Smooth muscle cell (in vitro differentiated cells): ENCODE results near the gene TGFA. TPM values are rescaled to one million over a fixed set of nuclear protein-coding genes. Genes with fewer than 3 reads are reported as not detected.

ENCODE experiments used
- DNase-seq: peaks from one replicate; lab custom pipeline; 2025; ENCODE audit not compliant: unreplicated experiment; lab: John Stamatoyannopoulos, UW
- H2AFZ ChIP-seq: fragments of 200-600 bp; sonication (generic); 2 replicates; pipeline ENCODE4 v1.6.0; 2016; ENCODE audit warnings: antibody characterized with exemption, low read depth, mild to moderate bottlenecking
- H3F3A ChIP-seq: fragments of 200-600 bp; sonication (generic); 2 replicates; pipeline ENCODE4 v1.6.0; 2017; ENCODE audit warnings: antibody characterized with exemption, low read depth
- H3K27ac ChIP-seq: fragments of 200-600 bp; sonication (generic); 2 replicates; pipeline ENCODE4 v1.5.1; 2016; ENCODE audit warnings: low read depth, mild to moderate bottlenecking
- H3K27me3 ChIP-seq: fragments of 200-600 bp; sonication (generic); 2 replicates; pipeline ENCODE4 v1.6.1; 2016; ENCODE audit warnings: low read depth, mild to moderate bottlenecking
- H3K36me3 ChIP-seq: fragments of 200-600 bp; sonication (generic); 2 replicates; pipeline ENCODE4 v1.5.1; 2016; ENCODE audit warnings: low read depth
- H3K4me1 ChIP-seq: fragments of 200-600 bp; sonication (generic); 2 replicates; pipeline ENCODE4 v1.5.1; 2016; ENCODE audit warnings: low read depth
- H3K4me2 ChIP-seq: fragments of 200-600 bp; sonication (generic); 2 replicates; pipeline ENCODE4 v1.6.0; 2016; ENCODE audit warnings: mild to moderate bottlenecking
- H3K4me3 ChIP-seq: fragments of 200-600 bp; sonication (generic); 2 replicates; pipeline ENCODE4 v1.5.1; 2016; ENCODE audit warnings: mild to moderate bottlenecking
- H3K79me2 ChIP-seq: fragments of 200-600 bp; sonication (generic); 2 replicates; pipeline ENCODE4 v1.6.0; 2016; ENCODE audit warnings: low read depth, mild to moderate bottlenecking
- H3K9ac ChIP-seq: fragments of 200-600 bp; sonication (generic); 2 replicates; pipeline ENCODE4 v1.6.0; 2016; ENCODE audit warnings: low read depth
- H3K9me3 ChIP-seq: fragments of 200-600 bp; sonication (generic); replicated peaks from 2 replicates; pipeline ENCODE4 v1.5.1; 2016; ENCODE audit warnings: low read depth
- H4K20me1 ChIP-seq: fragments of 200-600 bp; sonication (generic); 2 replicates; pipeline ENCODE4 v1.6.0; 2016; ENCODE audit warnings: low read depth
- CTCF ChIP-seq: fragments of 200-600 bp; sonication (generic); IDR thresholded peaks from 2 replicates; pipeline ENCODE4 v1.5.1; 2017; ENCODE audit warnings: borderline replicate concordance, mild to moderate bottlenecking, antibody characterized with exemption; ENCODE audit not compliant: insufficient read depth, poor library complexity, severe bottlenecking
- WGBS: methylation state at CpG from one replicate; pipeline ENCODE4 v1.1.7; 2016; ENCODE audit warnings: low lambda C conversion rate; 5-methylcytosine and 5-hydroxymethylcytosine counted together
- polyA plus RNA-seq: library from polyadenylated mRNA; unstranded; fragments of >200 nt; fragmentation: Nextera tagmentation; extraction: Ambion mirVana; gene quantifications from 2 replicates; pipeline ENCODE4 v1.2.1, GENCODE V29; 2016
- total RNA-seq: library from RNA; depleted of rRNA; stranded (reverse); fragments of >200 nt; gene quantifications from 2 replicates; pipeline ENCODE4 v1.2.3, GENCODE V29; 2014

TGFA gene
- total and polyA plus RNA-seq, 2 experiments from 2014 or later, result 0.21 to 2.4 TPM

- Histone ChIP-seq H2AFZ (no peak overlapping the region), H3K9me3 (no peaks in the 10 kb centered on the region), H3K9ac (no peak overlapping the region), H3F3A (no peaks in the 10 kb centered on the region), H3K27me3 (peaks cover 17% of the 10 kb centered on the region), H3K4me3 (no peak overlapping the region), H4K20me1 (no peaks in the 10 kb centered on the region), H3K4me1 (no peaks in the 10 kb centered on the region), H3K27ac (no peak overlapping the region), H3K79me2 (no peaks in the 10 kb centered on the region), H3K36me3 (no peaks in the 10 kb centered on the region), H3K4me2 (no peak overlapping the region)
- no peak for TF ChIP-seq CTCF
- DNase-seq, result no peak
- 84% methylated on average over 6 of the region's 6 CpGs for WGBS
Measured at GRCh38 chr2:70411483-70412125, 142.0 kb downstream of the TGFA start.

DNA sequence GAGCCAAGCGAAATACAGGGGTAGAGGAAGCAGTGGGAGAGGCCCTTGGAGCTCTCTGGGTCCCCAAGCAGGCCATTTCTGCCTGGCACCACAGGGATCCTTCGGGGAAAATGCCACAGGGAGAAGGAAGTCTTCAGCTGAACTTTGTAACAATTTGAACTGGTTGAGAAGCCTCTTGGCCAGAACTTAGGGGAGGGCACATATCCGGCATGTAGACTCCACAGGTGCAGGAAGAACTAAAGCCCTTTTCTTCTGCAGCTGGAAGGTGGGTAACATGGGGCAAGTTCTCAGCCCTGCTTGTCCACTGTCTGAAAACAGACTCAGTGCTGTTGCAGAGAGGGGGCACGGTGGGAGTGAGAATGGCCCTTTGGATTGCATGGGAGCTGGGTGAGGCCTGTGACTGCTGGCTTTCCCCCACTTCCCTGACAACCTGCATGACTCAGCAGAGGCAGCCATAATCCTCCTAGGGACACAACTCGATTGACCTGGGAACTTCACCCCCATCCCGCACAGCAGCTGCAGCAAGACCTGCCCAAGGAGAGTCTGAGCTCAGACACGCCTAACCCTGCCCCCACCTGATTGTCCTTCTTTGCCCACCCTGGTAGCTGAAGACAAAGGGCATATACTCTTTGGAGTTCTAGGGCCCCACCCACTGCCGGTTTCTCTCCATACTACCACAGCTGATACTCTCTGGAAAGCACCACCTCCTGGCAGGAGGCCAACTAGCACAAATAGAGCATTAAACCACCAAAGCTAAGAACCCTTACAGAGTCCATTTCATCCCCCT lies 150.2 kb downstream of the TGFA start:
- no peak overlapping the region for H3K9ac ChIP-seq
- H3F3A ChIP-seq, result no peaks in the 10 kb centered on the region
- H3K4me2 ChIP-seq, result no peak overlapping the region
- H3K79me2 ChIP-seq, result no peaks in the 10 kb centered on the region
- H3K27ac ChIP-seq, result no peak overlapping the region
- H2AFZ ChIP-seq, result no peak overlapping the region
- TF ChIP-seq CTCF, result no peak
- no peaks in the 10 kb centered on the region for H3K4me1 ChIP-seq
- no peak for DNase-seq
- H3K9me3 ChIP-seq, result no peaks in the 10 kb centered on the region
- 92% methylated on average over 8 of the region's 8 CpGs for WGBS
- H4K20me1 ChIP-seq, result no peaks in the 10 kb centered on the region
- H3K4me3 ChIP-seq, result no peak overlapping the region
- H3K27me3 ChIP-seq, result peaks cover 9% of the 10 kb centered on the region
- no peaks in the 10 kb centered on the region for H3K36me3 ChIP-seq

GRCh38 chr2:70400539-70400938 lies 153.1 kb downstream of the TGFA start:
- WGBS, result 83% methylated on average over 3 of the region's 3 CpGs
- H2AFZ ChIP-seq, result no peak overlapping the region
- H3K36me3 ChIP-seq, result no peaks in the 10 kb centered on the region
- H3K4me3 ChIP-seq, result no peak overlapping the region
- no peak for DNase-seq
- no peaks in the 10 kb centered on the region for H3K9me3 ChIP-seq
- H3F3A ChIP-seq, result no peaks in the 10 kb centered on the region
- peaks cover 30% of the 10 kb centered on the region for H3K27me3 ChIP-seq
- H3K9ac ChIP-seq, result no peak overlapping the region
- H3K79me2 ChIP-seq, result no peaks in the 10 kb centered on the region
- H4K20me1 ChIP-seq, result no peaks in the 10 kb centered on the region
- no peak overlapping the region for H3K4me2 ChIP-seq
- TF ChIP-seq CTCF, result no peak
- no peak overlapping the region for H3K27ac ChIP-seq
- no peaks in the 10 kb centered on the region for H3K4me1 ChIP-seq

GRCh38 chr2:70399046-70399445 lies 154.6 kb downstream of the TGFA start:
- DNase-seq, result no peak
- no peak overlapping the region for H3K9ac ChIP-seq
- TF ChIP-seq CTCF, result no peak
- H3K4me1 ChIP-seq, result no peaks in the 10 kb centered on the region
- no peak overlapping the region for H3K4me3 ChIP-seq
- H3F3A ChIP-seq, result no peaks in the 10 kb centered on the region
- peaks cover 30% of the 10 kb centered on the region for H3K27me3 ChIP-seq
- H3K9me3 ChIP-seq, result no peaks in the 10 kb centered on the region
- no peak overlapping the region for H3K27ac ChIP-seq
- no peak overlapping the region for H2AFZ ChIP-seq
- no peak overlapping the region for H3K4me2 ChIP-seq
- no peaks in the 10 kb centered on the region for H4K20me1 ChIP-seq
- H3K79me2 ChIP-seq, result no peaks in the 10 kb centered on the region
- 82% methylated on average over 1 of the region's 1 CpG for WGBS
- no peaks in the 10 kb centered on the region for H3K36me3 ChIP-seq
